ENCODE data around the gene COPS9.

DNA sequence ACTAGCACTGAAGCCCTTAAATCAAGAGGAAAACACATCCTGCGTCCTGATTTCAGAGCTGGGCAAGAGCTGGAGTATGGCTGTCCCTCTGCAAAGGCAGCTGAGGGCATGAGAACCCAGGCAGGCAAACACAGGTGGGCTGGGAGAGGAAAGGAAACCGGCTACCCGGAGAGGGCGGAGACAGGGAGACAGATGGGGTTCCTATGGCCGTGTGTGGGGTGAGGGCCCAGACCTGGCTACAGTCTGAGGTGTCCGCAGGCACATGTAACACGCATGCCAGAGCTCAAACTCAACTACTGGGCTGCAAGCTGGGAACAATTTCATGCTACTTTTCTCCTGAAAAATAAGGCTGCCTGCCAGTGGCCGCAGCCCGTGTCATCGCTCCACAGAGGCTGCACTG lies 2.7 kb downstream of the COPS9 start:
- TF ChIP-seq, protein P1, sequence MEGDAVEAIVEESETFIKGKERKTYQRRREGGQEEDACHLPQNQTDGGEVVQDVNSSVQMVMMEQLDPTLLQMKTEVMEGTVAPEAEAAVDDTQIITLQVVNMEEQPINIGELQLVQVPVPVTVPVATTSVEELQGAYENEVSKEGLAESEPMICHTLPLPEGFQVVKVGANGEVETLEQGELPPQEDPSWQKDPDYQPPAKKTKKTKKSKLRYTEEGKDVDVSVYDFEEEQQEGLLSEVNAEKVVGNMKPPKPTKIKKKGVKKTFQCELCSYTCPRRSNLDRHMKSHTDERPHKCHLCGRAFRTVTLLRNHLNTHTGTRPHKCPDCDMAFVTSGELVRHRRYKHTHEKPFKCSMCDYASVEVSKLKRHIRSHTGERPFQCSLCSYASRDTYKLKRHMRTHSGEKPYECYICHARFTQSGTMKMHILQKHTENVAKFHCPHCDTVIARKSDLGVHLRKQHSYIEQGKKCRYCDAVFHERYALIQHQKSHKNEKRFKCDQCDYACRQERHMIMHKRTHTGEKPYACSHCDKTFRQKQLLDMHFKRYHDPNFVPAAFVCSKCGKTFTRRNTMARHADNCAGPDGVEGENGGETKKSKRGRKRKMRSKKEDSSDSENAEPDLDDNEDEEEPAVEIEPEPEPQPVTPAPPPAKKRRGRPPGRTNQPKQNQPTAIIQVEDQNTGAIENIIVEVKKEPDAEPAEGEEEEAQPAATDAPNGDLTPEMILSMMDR (conservative IDR thresholded peaks at IDR 0.05 in 1 of 2, IDR thresholded peaks at IDR 0.05 in 1 of 2; ENCODE audit: low read depth in 1 of 2, low read length in 2 of 2): no peak
- TF ChIP-seq EZH2 (IDR thresholded peaks at IDR 0.05; ENCODE audit: low read length, missing control alignments): no peak

All from fibroblast of lung (primary cell).